GM12878 (cell line): Measurements from ENCODE around the gene ARAP1. TPM values are rescaled to one million over a fixed set of nuclear protein-coding genes. Genes with fewer than 3 reads are reported as not detected.

Experiments used
- ATAC-seq: fragments of 200-7000 bp; cut with Tn5 transposase; 3 replicates; pipeline ENCODE4 v1.9.1; 2020; ENCODE audit warnings: mild to moderate bottlenecking, moderate library complexity
- BruUV-seq: library from RNA; stranded (reverse); fragments of 400-500 nt; replicated peaks from 2 replicates; lab custom pipeline; 2021; lab: Mats Ljungman, UMichigan
- CTCF ChIA-PET: fragments of 300-600 bp; sonication (Branson Sonifier 250); formaldehyde crosslinking; extraction: SDS; loops from one replicate; lab custom pipeline; 2021; ENCODE audit warnings: inconsistent platforms; lab: Yijun Ruan, JAX
- POLR2A ChIA-PET: fragments of 350-600 bp; formaldehyde crosslinking; extraction: SDS; loops from one replicate; lab custom pipeline; 2021; ENCODE audit warnings: inconsistent platforms; lab: Charles Lee
- RAD21 ChIA-PET: fragments of 300-600 bp; sonication (Branson Sonifier 250); formaldehyde crosslinking; loops from one replicate; lab custom pipeline; 2023; ENCODE audit warnings: antibody characterized with exemption; ENCODE audit not compliant: unreplicated experiment; lab: Charles Lee
- SMC1A ChIA-PET: fragments of 300-600 bp; sonication (Branson Sonifier 250); formaldehyde crosslinking; loops from one replicate; lab custom pipeline; 2023; ENCODE audit not compliant: unreplicated experiment, uncharacterized antibody; lab: Charles Lee
- DNase-seq: peaks from one replicate; pipeline ENCODE4 v3.0.0-alpha.2; 2011; ENCODE audit warnings: low read depth, low spot score
- FAIRE-seq: peaks from 3 replicates; lab custom pipeline; 2011; peaks lifted over from hg19 to GRCh38; lab: Jason Lieb, UNC
- H2AFZ ChIP-seq: 2 replicates; pipeline ENCODE4 v1.6.0; 2011; ENCODE audit warnings: low read depth, low read length, control low read depth; ENCODE audit not compliant: control insufficient read depth
- H3K27ac ChIP-seq: 2 replicates; pipeline ENCODE4 v1.5.1; 2011; ENCODE audit warnings: control low read depth; ENCODE audit not compliant: control insufficient read depth, insufficient read depth
- H3K27me3 ChIP-seq, 2 experiments: replicated peaks in 1 of 2; 2 replicates each; pipeline versions ENCODE4 v1.6.0 to v1.6.1; 2011; ENCODE audit warnings: low read length in 1 of 2; ENCODE audit not compliant: control insufficient read depth in 2 of 2, insufficient read depth in 2 of 2
- H3K36me3 ChIP-seq, 2 experiments: 2 replicates each; pipeline ENCODE4 v1.5.1; 2011; ENCODE audit warnings: low read length in 1 of 2; ENCODE audit not compliant: control insufficient read depth in 2 of 2, insufficient read depth in 2 of 2
- H3K4me1 ChIP-seq: 2 replicates; pipeline ENCODE4 v1.6.1; 2011; ENCODE audit warnings: mild to moderate bottlenecking, low read length, moderate library complexity, mixed read lengths; ENCODE audit not compliant: control insufficient read depth, insufficient read depth
- H3K4me2 ChIP-seq: 2 replicates; pipeline ENCODE4 v1.6.0; 2011; ENCODE audit warnings: control low read depth; ENCODE audit not compliant: control insufficient read depth, insufficient read depth
- H3K4me3 ChIP-seq: fragments of 200-600 bp; sonication (generic); 2 replicates; pipeline ENCODE4 v1.5.1; 2016
- H3K79me2 ChIP-seq: 2 replicates; pipeline ENCODE4 v1.6.0; 2011; ENCODE audit warnings: low read length; ENCODE audit not compliant: control insufficient read depth, insufficient read depth
- H3K9ac ChIP-seq: 2 replicates; pipeline ENCODE4 v1.8.0; 2011; ENCODE audit warnings: low read length, control low read depth, mixed read lengths; ENCODE audit not compliant: control insufficient read depth, insufficient read depth
- H3K9me3 ChIP-seq: replicated peaks from 3 replicates; pipeline ENCODE4 v1.5.1; 2011; ENCODE audit warnings: mild to moderate bottlenecking, low read length; ENCODE audit not compliant: control insufficient read depth, insufficient read depth
- H4K20me1 ChIP-seq: 2 replicates; pipeline ENCODE4 v1.6.0; 2011; ENCODE audit not compliant: control insufficient read depth, insufficient read depth
- ESRRA ChIP-seq: IDR thresholded peaks from 2 replicates; pipeline ENCODE4 v1.6.1; 2012; ENCODE audit warnings: mild to moderate bottlenecking, low read length, improper control_type of control experiment
- NFYB ChIP-seq: IDR thresholded peaks from 2 replicates; pipeline ENCODE4 v1.6.1; 2011; ENCODE audit warnings: low read depth, mild to moderate bottlenecking, low read length, improper control_type of control experiment, moderate library complexity; ENCODE audit not compliant: insufficient read depth
- POLR2A ChIP-seq: IDR thresholded peaks from 2 replicates; pipeline ENCODE4 v1.6.1; 2011; ENCODE audit warnings: low read depth, mild to moderate bottlenecking, low read length
- RAD21 ChIP-seq: IDR thresholded peaks from 2 replicates; pipeline ENCODE4 v1.6.1; 2011; ENCODE audit warnings: mild to moderate bottlenecking, low read depth, low read length, moderate library complexity; ENCODE audit not compliant: insufficient read depth
- SPI1 ChIP-seq: IDR thresholded peaks from 2 replicates; pipeline ENCODE4 v1.6.1; 2011; ENCODE audit warnings: low read depth, mild to moderate bottlenecking, low read length, moderate library complexity, borderline replicate concordance; ENCODE audit not compliant: insufficient read depth
- WGBS: methylation state at CpG from one replicate; pipeline ENCODE4 v1.1.6; 2016; ENCODE audit warnings: low lambda C conversion rate; ENCODE audit not compliant: insufficient replicate concordance, insufficient coverage; ENCODE audit errors: missing lambda C conversion rate; 5-methylcytosine and 5-hydroxymethylcytosine counted together
- in situ Hi-C: fragments of 300-500 bp; cut with MboI; formaldehyde crosslinking; loops from 9 replicates; pipeline ENCODE4 v1.14.3; 2018; ENCODE audit warnings: mixed read lengths
- intact Hi-C: fragments of 100-400 bp; cut with micrococcal nuclease; formaldehyde crosslinking; loops from one replicate; pipeline ENCODE4 v1.14.2; 2022; ENCODE audit not compliant: unreplicated experiment
- polyA plus RNA-seq, 11 experiments: library from polyadenylated mRNA; depleted of rRNA in 4 of 11; unstranded in 6 of 11; stranded (reverse) in 5 of 11; fragments of >200 nt; fragmentation: Nextera tagmentation in 4 of 11; fragmentation: Illumina TruSeq in 1 of 11; extraction: Ambion mirVana in 4 of 11; extraction: Trizol in 1 of 11; gene quantifications; 1 replicate in 1 of 11; 2 replicates in 10 of 11; pipeline versions ENCODE4 v1.2.1 to v1.2.3, GENCODE V29; 2011 to 2016; ENCODE audit warnings: inconsistent platforms in 2 of 11, missing spikeins in 2 of 11, low read depth in 1 of 11
- total RNA-seq, 4 experiments: library from RNA; depleted of rRNA in 3 of 4; stranded (reverse); fragments of >200 nt in 3 of 4; fragmentation: Illumina TruSeq in 1 of 4; extraction: Trizol in 1 of 4; gene quantifications; 2 replicates each; pipeline versions ENCODE4 v1.2.1 to v1.2.3, GENCODE V29; 2013 to 2021

The ARAP1 gene
- total and polyA plus RNA-seq, 10 of the 15 experiments (the other 5 are each of a cell fraction or from before 2014, with no cell fraction given): 0.55 to 102 (median 51.0) TPM

GRCh38 chr11:72675221-72675620, 77.0 kb downstream of the ARAP1 start (continued):
- no peak for TF ChIP-seq NFYB

GRCh38 chr11:72673943-72674828, 78.0 kb downstream of the ARAP1 start, which contains the start of gene PDE2A:
Gene PDE2A, minus strand, starts transcription at chr11:72674422. Its CDS starts 215 bp downstream, at chr11:72674207.
- RAD21 ChIA-PET: no interaction called here
- H3K27ac ChIP-seq: no peak within 1 kb of the TSS
- ATAC-seq (no peak), DNase-seq (no peak)
- intact Hi-C loops: no loop called here
- TF ChIP-seq ESRRA (no peak), SPI1 (no peak), RAD21 (no peak), POLR2A (peak; percentile 35; the same call in 1 of the 2 replicates)
- TF ChIP-seq, all 136 proteins: peak for 1
- H4K20me1 ChIP-seq: peaks cover 3% of the 10 kb centered on the region; the same call in 1 of the 2 replicates
- H3K4me2 ChIP-seq: no peak within 1 kb of the TSS
- H2AFZ ChIP-seq: no peak within 1 kb of the TSS
- peaks cover 5 to 14% of the 10 kb centered on the region in 2 experiments for H3K27me3 ChIP-seq
- BruUV-seq: no TSS peak
- CTCF ChIA-PET: interaction anchor here (1.0 to 1.5 kb wide), 3 partner anchors 10 to 133 kb away, joined by 3 to 8 read pairs (median 3); no protein-coding TSS in a partner anchor
- H3K79me2 ChIP-seq: no peaks in the 10 kb centered on the region
- no peak within 1 kb of the TSS for H3K4me3 ChIP-seq
- SMC1A ChIA-PET: no interaction called here
- H3K36me3 ChIP-seq: no peaks in the 10 kb centered on the region
- in situ Hi-C loops: no loop called here
- 16% methylated on average over 21 of the region's 21 CpGs for WGBS
- no peaks in the 10 kb centered on the region for H3K9me3 ChIP-seq
- no peak for FAIRE-seq
- no peak within 1 kb of the TSS for H3K9ac ChIP-seq
- peaks cover 12% of the 10 kb centered on the region for H3K4me1 ChIP-seq
- POLR2A ChIA-PET: no interaction called here
